ENCODE results near the gene LIMK2.

LIMK2 gene

GRCh38 chr22:31295831-31296657, 83.9 kb downstream of the LIMK2 start:
- H4K20me1 ChIP-seq (ENCODE audit: insufficient read depth, low read length): no peaks in the 10 kb centered on the region
- H2AFZ ChIP-seq (ENCODE audit: low read depth, low read length): peak overlapping the region; percentile 38; the same call in 1 of the 2 replicates
- H3K9ac ChIP-seq (ENCODE audit: low read length): no peak overlapping the region
- no peaks in the 10 kb centered on the region for H3K36me3 ChIP-seq (replicated peaks; ENCODE audit: low read depth, low read length)
- TF ChIP-seq CTCF (IDR thresholded peaks at IDR 0.05; ENCODE audit: low read depth, low read length): no peak
- no peak for TF ChIP-seq EZH2phosphoT487 (IDR thresholded peaks at IDR 0.05; ENCODE audit: low read depth)
- H3K9me3 ChIP-seq (ENCODE audit: insufficient read depth, low read length): no peaks in the 10 kb centered on the region
- H3K27me3 ChIP-seq (ENCODE audit: low read depth, low read length): peaks cover 31% of the 10 kb centered on the region
- H3K27ac ChIP-seq (ENCODE audit: low read length): no peak overlapping the region
- peaks cover 33% of the 10 kb centered on the region for H3K4me1 ChIP-seq (ENCODE audit: low read length)
- H3K4me3 ChIP-seq (ENCODE audit: low read length): peak overlapping the region; percentile 23
- H3K4me2 ChIP-seq (ENCODE audit: low read length): peak overlapping the region; percentile 57
- H3K79me2 ChIP-seq (ENCODE audit: low read length): no peaks in the 10 kb centered on the region

- Histone ChIP-seq H3K9me3 (ENCODE audit: insufficient read depth, low read length) (no peaks in the 10 kb centered on the region), H3K27ac (ENCODE audit: low read length) (no peak overlapping the region), H2AFZ (ENCODE audit: low read depth, low read length) (no peak overlapping the region), H3K4me1 (ENCODE audit: low read length) (peaks cover 8% of the 10 kb centered on the region), H3K4me3 (ENCODE audit: low read length) (no peak overlapping the region), H3K4me2 (ENCODE audit: low read length) (no peak overlapping the region), H3K27me3 (ENCODE audit: low read depth, low read length) (peaks cover 53% of the 10 kb centered on the region), H3K36me3 (replicated peaks; ENCODE audit: low read depth, low read length) (no peaks in the 10 kb centered on the region), H3K9ac (ENCODE audit: low read length) (no peak overlapping the region), H3K79me2 (ENCODE audit: low read length) (no peaks in the 10 kb centered on the region), H4K20me1 (ENCODE audit: insufficient read depth, low read length) (no peaks in the 10 kb centered on the region)
- TF ChIP-seq EZH2phosphoT487 (IDR thresholded peaks at IDR 0.05; ENCODE audit: low read depth): no peak
- no peak for TF ChIP-seq CTCF (IDR thresholded peaks at IDR 0.05; ENCODE audit: low read depth, low read length)
Observed at GRCh38 chr22:31300896-31301295, 88.8 kb downstream of the LIMK2 start.

- peaks cover 45% of the 10 kb centered on the region for H3K27me3 ChIP-seq (ENCODE audit: low read depth, low read length)
- H3K4me2 ChIP-seq (ENCODE audit: low read length): no peak overlapping the region
- H4K20me1 ChIP-seq (ENCODE audit: insufficient read depth, low read length): no peaks in the 10 kb centered on the region
- H3K9ac ChIP-seq (ENCODE audit: low read length): no peak overlapping the region
- TF ChIP-seq EZH2phosphoT487 (IDR thresholded peaks at IDR 0.05; ENCODE audit: low read depth) (no peak), CTCF (IDR thresholded peaks at IDR 0.05; ENCODE audit: low read depth, low read length) (no peak)
- no peak overlapping the region for H2AFZ ChIP-seq (ENCODE audit: low read depth, low read length)
- H3K4me1 ChIP-seq (ENCODE audit: low read length): no peaks in the 10 kb centered on the region
- no peaks in the 10 kb centered on the region for H3K9me3 ChIP-seq (ENCODE audit: insufficient read depth, low read length)
- no peaks in the 10 kb centered on the region for H3K36me3 ChIP-seq (replicated peaks; ENCODE audit: low read depth, low read length)
- no peak overlapping the region for H3K4me3 ChIP-seq (ENCODE audit: low read length)
- no peaks in the 10 kb centered on the region for H3K79me2 ChIP-seq (ENCODE audit: low read length)
- H3K27ac ChIP-seq (ENCODE audit: low read length): no peak overlapping the region
Observed at GRCh38 chr22:31302006-31302405, 89.9 kb downstream of the LIMK2 start.

- Histone ChIP-seq H4K20me1 (ENCODE audit: insufficient read depth, low read length) (no peaks in the 10 kb centered on the region), H3K4me1 (ENCODE audit: low read length) (no peaks in the 10 kb centered on the region), H2AFZ (ENCODE audit: low read depth, low read length) (no peak overlapping the region), H3K27ac (ENCODE audit: low read length) (no peak overlapping the region), H3K9me3 (ENCODE audit: insufficient read depth, low read length) (no peaks in the 10 kb centered on the region), H3K4me3 (ENCODE audit: low read length) (no peak overlapping the region), H3K36me3 (replicated peaks; ENCODE audit: low read depth, low read length) (no peaks in the 10 kb centered on the region), H3K79me2 (ENCODE audit: low read length) (no peaks in the 10 kb centered on the region), H3K27me3 (ENCODE audit: low read depth, low read length) (peaks cover 43% of the 10 kb centered on the region), H3K9ac (ENCODE audit: low read length) (no peak overlapping the region), H3K4me2 (ENCODE audit: low read length) (no peak overlapping the region)
- TF ChIP-seq CTCF (IDR thresholded peaks at IDR 0.05; ENCODE audit: low read depth, low read length) (no peak), EZH2phosphoT487 (IDR thresholded peaks at IDR 0.05; ENCODE audit: low read depth) (no peak)
Observed at GRCh38 chr22:31302537-31302936, 90.4 kb downstream of the LIMK2 start.
